H1 (cell line): ENCODE data around the gene DAZAP1. TPM values are rescaled to one million over a fixed set of nuclear protein-coding genes. Genes with fewer than 3 reads are reported as not detected.
A peak's percentile ranks its signal among the peaks of the same experiment; 100 is the strongest.

Source experiments
- CTCF ChIA-PET: fragments of 300-600 bp; sonication (Branson Sonifier 250); formaldehyde crosslinking; loops from one replicate; lab custom pipeline; 2021; ENCODE audit not compliant: partially characterized antibody; lab: Charles Lee
- POLR2A ChIA-PET: fragments of 300-600 bp; sonication (Branson Sonifier 250); formaldehyde crosslinking; loops from one replicate; lab custom pipeline; 2021; ENCODE audit warnings: inconsistent platforms; ENCODE audit not compliant: partially characterized antibody; lab: Charles Lee
- DNase-seq, 2 experiments: peaks; one replicate each; pipeline versions ENCODE4 v3.0.0 to v3.0.0-alpha.2; 2010 to 2022; ENCODE audit warnings: low spot score in 2 of 2, low read depth in 1 of 2, mixed read lengths in 1 of 2
- FAIRE-seq: peaks from 2 replicates; lab custom pipeline; 2011; peaks lifted over from hg19 to GRCh38; lab: Jason Lieb, UNC
- H2AFZ ChIP-seq: 2 replicates; pipeline ENCODE4 v1.8.1; 2012; ENCODE audit warnings: low read length, inconsistent platforms
- H2AK5ac ChIP-seq: 2 replicates; pipeline ENCODE4 v1.6.1; 2013; ENCODE audit warnings: low read depth, low read length
- H2BK120ac ChIP-seq: replicated peaks from 2 replicates; pipeline ENCODE3; 2013; ENCODE audit warnings: low read depth, low read length, inconsistent platforms
- H2BK12ac ChIP-seq: 2 replicates; pipeline ENCODE4 v1.6.1; 2013; ENCODE audit warnings: low read depth, low read length
- H2BK15ac ChIP-seq: 2 replicates; pipeline ENCODE4 v1.6.1; 2013; ENCODE audit warnings: low read length
- H2BK20ac ChIP-seq: 2 replicates; pipeline ENCODE4 v1.6.1; 2013; ENCODE audit warnings: low read length
- H2BK5ac ChIP-seq: 2 replicates; pipeline ENCODE4 v1.6.1; 2013; ENCODE audit warnings: low read depth, low read length
- H3K14ac ChIP-seq: 2 replicates; pipeline ENCODE4 v1.6.1; 2013; ENCODE audit warnings: inconsistent platforms; ENCODE audit not compliant: insufficient read length
- H3K18ac ChIP-seq: 2 replicates; pipeline ENCODE4 v1.6.1; 2013; ENCODE audit warnings: low read length; ENCODE audit errors: extremely low read depth
- H3K23ac ChIP-seq: 2 replicates; pipeline ENCODE4 v1.6.1; 2013; ENCODE audit warnings: inconsistent platforms; ENCODE audit not compliant: insufficient read length
- H3K23me2 ChIP-seq: 2 replicates; pipeline ENCODE4 v1.6.1; 2013; ENCODE audit warnings: low read depth, low read length
- H3K27ac ChIP-seq: 2 replicates; pipeline ENCODE4 v1.6.1; 2011; ENCODE audit warnings: low read depth, low read length, inconsistent platforms
- H3K27me3 ChIP-seq, 4 experiments: replicated peaks in 1 of 4; 1 replicate in 1 of 4; 2 replicates in 3 of 4; pipeline versions ENCODE4 v1.6.1 to v1.8.1; 2011 to 2013; ENCODE audit warnings: low read length in 3 of 4, mild to moderate bottlenecking in 3 of 4, inconsistent platforms in 2 of 4, mixed read lengths in 2 of 4, moderate library complexity in 1 of 4; ENCODE audit not compliant: control insufficient read depth in 3 of 4, insufficient read depth in 3 of 4; ENCODE audit errors: extremely low read depth in 1 of 4
- H3K36me3 ChIP-seq, 4 experiments: 2 replicates each; pipeline versions ENCODE4 v1.6.1 to v1.8.1; 2011 to 2013; ENCODE audit warnings: mild to moderate bottlenecking in 4 of 4, low read length in 3 of 4, moderate library complexity in 2 of 4, control low read depth in 1 of 4, inconsistent platforms in 1 of 4; ENCODE audit not compliant: insufficient read depth in 4 of 4, control insufficient read depth in 2 of 4
- H3K4ac ChIP-seq: replicated peaks from 2 replicates; pipeline ENCODE3; 2013; ENCODE audit warnings: low read length, low read depth, mixed read lengths, inconsistent platforms; ENCODE audit not compliant: insufficient read length
- H3K4me1 ChIP-seq, 4 experiments: replicated peaks in 1 of 4; 1 replicate in 1 of 4; 2 replicates in 3 of 4; pipeline versions ENCODE4 v1.6.1 to v1.8.1; 2011 to 2013; ENCODE audit warnings: low read length in 3 of 4, inconsistent platforms in 2 of 4, mixed read lengths in 1 of 4; ENCODE audit not compliant: insufficient read depth in 4 of 4, control insufficient read depth in 3 of 4
- H3K4me2 ChIP-seq, 2 experiments: 2 replicates each; pipeline versions ENCODE4 v1.6.1 to v1.8.1; 2011 to 2013; ENCODE audit warnings: low read depth in 2 of 2, low read length in 2 of 2, control low read depth in 1 of 2, inconsistent platforms in 1 of 2, mild to moderate bottlenecking in 1 of 2; ENCODE audit not compliant: insufficient read depth in 1 of 2
- H3K4me3 ChIP-seq, 4 experiments: fragments of 200-600, 300-600 bp in 1 of 4; sonication (generic), shearing (Covaris generic), sonication (Bioruptor Twin) in 1 of 4; 2 replicates each; pipeline versions ENCODE4 v1.5.1 to v1.8.1; 2011 to 2016; ENCODE audit warnings: low read length in 4 of 4, low read depth in 3 of 4, control low read depth in 2 of 4, inconsistent platforms in 2 of 4, mild to moderate bottlenecking in 2 of 4, mixed read lengths in 1 of 4, moderate library complexity in 1 of 4; ENCODE audit not compliant: insufficient read depth in 2 of 4; ENCODE audit errors: extremely low read depth in 1 of 4
- H3K56ac ChIP-seq: replicated peaks from 2 replicates; pipeline ENCODE3; 2013; ENCODE audit warnings: low read depth, mild to moderate bottlenecking, mixed read lengths, low read length, inconsistent platforms; ENCODE audit not compliant: insufficient read length
- H3K79me1 ChIP-seq: 2 replicates; pipeline ENCODE4 v1.6.1; 2013; ENCODE audit warnings: low read depth, low read length, control low read depth
- H3K79me2 ChIP-seq, 2 experiments: 2 replicates each; pipeline versions ENCODE4 v1.6.1 to v1.8.1; 2012 to 2013; ENCODE audit warnings: low read length in 2 of 2, mild to moderate bottlenecking in 2 of 2, inconsistent platforms in 1 of 2; ENCODE audit not compliant: insufficient read depth in 2 of 2, control insufficient read depth in 1 of 2
- H3K9ac ChIP-seq, 4 experiments: replicated peaks in 1 of 4; 1 replicate in 1 of 4; 2 replicates in 3 of 4; pipeline versions ENCODE4 v1.6.1 to v1.8.1; 2011 to 2013; ENCODE audit warnings: low read depth in 3 of 4, low read length in 3 of 4, control low read depth in 2 of 4, mild to moderate bottlenecking in 2 of 4, moderate library complexity in 2 of 4, inconsistent platforms in 1 of 4; ENCODE audit errors: extremely low read depth in 1 of 4
- H3K9me3 ChIP-seq, 2 experiments: 2 replicates each; pipeline versions ENCODE4 v1.6.1 to v1.8.1; 2012 to 2013; ENCODE audit warnings: mild to moderate bottlenecking in 2 of 2, moderate library complexity in 2 of 2, control low read depth in 1 of 2, inconsistent platforms in 1 of 2, low read depth in 1 of 2, low read length in 1 of 2, mixed read lengths in 1 of 2; ENCODE audit not compliant: insufficient read depth in 2 of 2
- H4K20me1 ChIP-seq, 2 experiments: replicated peaks in 1 of 2; 2 replicates each; pipeline versions ENCODE3 to v1.8.1; 2011 to 2013; ENCODE audit warnings: inconsistent platforms in 2 of 2, low read length in 2 of 2, mild to moderate bottlenecking in 1 of 2; ENCODE audit not compliant: insufficient read depth in 2 of 2, control insufficient read depth in 1 of 2
- H4K5ac ChIP-seq: 2 replicates; pipeline ENCODE4 v1.6.1; 2013; ENCODE audit warnings: low read length, low read depth, mixed read lengths, inconsistent platforms; ENCODE audit not compliant: insufficient read length
- H4K8ac ChIP-seq: 2 replicates; pipeline ENCODE4 v1.8.0; 2013; ENCODE audit warnings: mild to moderate bottlenecking, moderate library complexity, low read length, inconsistent platforms; ENCODE audit not compliant: insufficient read depth; ENCODE audit errors: extremely low read depth
- H4K91ac ChIP-seq: replicated peaks from 2 replicates; pipeline ENCODE3; 2013; ENCODE audit warnings: low read length, mixed read lengths, inconsistent platforms; ENCODE audit not compliant: insufficient read length
- CTBP2 ChIP-seq: IDR thresholded peaks from 2 replicates; pipeline ENCODE4 v1.7.0; 2011; ENCODE audit warnings: borderline replicate concordance, mild to moderate bottlenecking, moderate library complexity, mixed read lengths, low read length; ENCODE audit not compliant: insufficient read depth, insufficient read length
- EP300 ChIP-seq, 2 experiments: IDR thresholded peaks; 1 replicate in 1 of 2; 2 replicates in 1 of 2; pipeline ENCODE4 v1.6.1; 2011 to 2012; ENCODE audit warnings: low read depth in 2 of 2, low read length in 2 of 2, mild to moderate bottlenecking in 2 of 2, borderline replicate concordance in 1 of 2, inconsistent platforms in 1 of 2, moderate library complexity in 1 of 2
- PHF8 ChIP-seq: fragments of 200-600 bp; sonication (generic); conservative IDR thresholded peaks from 2 replicates; pipeline ENCODE4 v1.7.1; 2012; ENCODE audit warnings: low read depth, mild to moderate bottlenecking, inconsistent platforms, low read length, moderate library complexity
- POLR2A ChIP-seq, 2 experiments: IDR thresholded peaks; 1 replicate in 1 of 2; 2 replicates in 1 of 2; pipeline ENCODE4 v1.6.1; 2011; ENCODE audit warnings: low read depth in 2 of 2, low read length in 2 of 2, mild to moderate bottlenecking in 2 of 2; ENCODE audit errors: control extremely low read depth in 1 of 2
- RFX5 ChIP-seq: IDR thresholded peaks from 2 replicates; pipeline ENCODE4 v1.6.1; 2011; ENCODE audit warnings: low read depth, low read length, improper control_type of control experiment, borderline replicate concordance
- SP4 ChIP-seq: IDR thresholded peaks from 2 replicates; pipeline ENCODE4 v1.6.1; 2012; ENCODE audit warnings: low read length, inconsistent platforms
- SRF ChIP-seq: IDR thresholded peaks from 2 replicates; pipeline ENCODE4 v1.6.1; 2011; ENCODE audit warnings: mild to moderate bottlenecking, low read depth, low read length, moderate library complexity
- TBP ChIP-seq: IDR thresholded peaks from 2 replicates; pipeline ENCODE4 v1.6.1; 2011; ENCODE audit warnings: low read depth, low read length, improper control_type of control experiment
- WGBS, 2 experiments: shearing (Covaris generic) in 1 of 2; methylation state at CpG; one replicate each; pipeline versions ENCODE4 v1.1.6 to v1.1.7; 2013 to 2015; ENCODE audit warnings: low lambda C conversion rate in 2 of 2, mixed read lengths in 2 of 2, inconsistent platforms in 1 of 2, low coverage in 1 of 2, missing lambda C conversion rate in 1 of 2; ENCODE audit not compliant: insufficient replicate concordance in 2 of 2, insufficient coverage in 1 of 2, insufficient read length in 1 of 2; ENCODE audit errors: extremely low coverage in 1 of 2, missing lambda C conversion rate in 1 of 2; 5-methylcytosine and 5-hydroxymethylcytosine counted together
- polyA plus RNA-seq, 7 experiments: library from polyadenylated mRNA; depleted of rRNA in 3 of 7; stranded (reverse) in 5 of 7; unstranded in 2 of 7; fragments of >200 nt in 5 of 7; fragments of 200-250 nt in 2 of 7; gene quantifications; 1 replicate in 5 of 7; 2 replicates in 1 of 7; 4 replicates in 1 of 7; pipeline versions ENCODE4 v1.2.1 to v1.2.3, GENCODE V29; 2011 to 2013; ENCODE audit warnings: missing spikeins in 2 of 7, mixed read lengths in 2 of 7
- total RNA-seq: library from RNA; stranded (reverse); fragmentation: NEBNext Ultra II Directional; extraction: Animal tissue kit (Norgen Biotek cat#: 25700); gene quantifications from 2 replicates; pipeline ENCODE4 v1.2.1, GENCODE V29; 2021
- TF ChIP-seq, protein P1 (sequence below): IDR thresholded peaks from 2 replicates; pipeline ENCODE4 v1.6.1; 2012; ENCODE audit warnings: inconsistent platforms
- TF ChIP-seq, protein P2 (sequence below), 3 experiments: IDR thresholded peaks; 1 replicate in 2 of 3; 2 replicates in 1 of 3; pipeline versions ENCODE4 v1.5.1 to v1.6.1; 2011; ENCODE audit warnings: low read length in 3 of 3, mild to moderate bottlenecking in 3 of 3, inconsistent platforms in 2 of 3, low read depth in 1 of 3, moderate library complexity in 1 of 3; ENCODE audit not compliant: insufficient read depth in 1 of 3; ENCODE audit errors: control extremely low read depth in 1 of 3

Gene DAZAP1
- total and polyA plus RNA-seq, 2 of the 8 experiments (the other 6 are each of a cell fraction or from before 2014, with no cell fraction given), result 79.6 to 341 TPM

DNA sequence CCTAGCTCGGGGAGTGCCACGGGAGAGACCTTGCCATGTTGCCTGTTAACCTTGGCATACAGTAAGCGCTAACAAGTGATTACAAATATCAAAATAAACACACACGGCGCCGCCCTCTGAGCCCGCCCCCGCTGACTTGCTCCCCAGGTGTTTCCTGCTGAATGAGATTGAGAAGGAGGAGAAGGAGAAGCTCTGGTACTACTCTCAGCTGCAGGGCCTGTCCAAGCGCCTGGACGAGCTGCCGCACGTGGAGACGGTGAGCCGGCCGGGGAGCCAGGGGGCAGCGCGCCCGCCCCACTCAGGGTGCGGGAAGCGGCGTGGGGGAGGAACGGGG lies 47.6 kb downstream of the DAZAP1 start:
- no peak overlapping the region for H3K23ac ChIP-seq
- H2AFZ ChIP-seq, result no peak overlapping the region
- no peak overlapping the region for H2BK15ac ChIP-seq
- H3K27ac ChIP-seq, result no peak overlapping the region
- H3K56ac ChIP-seq, result no peak overlapping the region
- H3K36me3 ChIP-seq, result no peaks in the 10 kb centered on the region; a peak in 2 of 8 replicates
- no peak overlapping the region for H4K5ac ChIP-seq
- ChIA-PET CTCF (interaction anchor here (0.6 to 6.9 kb wide), 9 partner anchors 12 to 412 kb away, joined by 3 to 54 read pairs (median 5); no protein-coding TSS in a partner anchor), POLR2A (interaction anchor here (1.1 to 9.4 kb wide), 6 partner anchors 12 to 41 kb away, joined by 4 to 109 read pairs (median 20); no protein-coding TSS in a partner anchor)
- peak overlapping the region; percentile 33 to 60 for H3K4me2 ChIP-seq
- H3K9me3 ChIP-seq, result no peaks in the 10 kb centered on the region
- peaks cover 9 to 10% of the 10 kb centered on the region in 2 experiments for H4K20me1 ChIP-seq
- H2BK120ac ChIP-seq, result no peak overlapping the region
- peak overlapping the region; percentile 50; the same call in 1 of the 2 replicates for H2BK12ac ChIP-seq
- no peak overlapping the region for H2BK20ac ChIP-seq
- peaks cover 3% of the 10 kb centered on the region; the same call in 1 of the 2 replicates for H3K23me2 ChIP-seq
- H3K4me1 ChIP-seq, result peaks cover 0 to 35% (median 29%) of the 10 kb centered on the region in 4 experiments; a peak in 6 of 7 replicates
- H3K9ac ChIP-seq, result no peak overlapping the region
- no peaks in the 10 kb centered on the region for H3K79me2 ChIP-seq
- H3K27me3 ChIP-seq, result peaks cover 10 to 31% (median 25%) of the 10 kb centered on the region in 4 experiments
- H2BK5ac ChIP-seq, result no peak overlapping the region
- FAIRE-seq, result no peak
- H3K4me3 ChIP-seq, result peak overlapping the region in 2 of 4 experiments; percentile 1 to 54; a peak in 3 of 8 replicates
- H2AK5ac ChIP-seq, result no peak overlapping the region
- DNase-seq, result no peak
- no peaks in the 10 kb centered on the region; the same call in 1 of the 2 replicates for H3K79me1 ChIP-seq
- no peak overlapping the region; the same call in 1 of the 2 replicates for H3K18ac ChIP-seq
- no peak overlapping the region for H4K91ac ChIP-seq
- 47% methylated on average over 22 of the region's 22 CpGs; no CpG with 5 or more reads in 1 of the 2 experiments for WGBS, 2 experiments
- H4K8ac ChIP-seq, result peak overlapping the region; percentile 62
- H3K14ac ChIP-seq, result no peak overlapping the region
- H3K4ac ChIP-seq, result no peak overlapping the region
- TF ChIP-seq RFX5, result no peak
- TF ChIP-seq, protein P1, sequence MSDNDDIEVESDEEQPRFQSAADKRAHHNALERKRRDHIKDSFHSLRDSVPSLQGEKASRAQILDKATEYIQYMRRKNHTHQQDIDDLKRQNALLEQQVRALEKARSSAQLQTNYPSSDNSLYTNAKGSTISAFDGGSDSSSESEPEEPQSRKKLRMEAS, result no peak; the same call in 1 of the 2 replicates
- no peak for TF ChIP-seq PHF8
- TF ChIP-seq TBP, result no peak
- no peak for TF ChIP-seq CTBP2
- TF ChIP-seq EP300 (IDR thresholded peaks at IDR 0.05; ENCODE audit: borderline replicate concordance in 1 of 2, low read depth in 2 of 2, low read length in 2 of 2), result no peak
- TF ChIP-seq, protein P2, sequence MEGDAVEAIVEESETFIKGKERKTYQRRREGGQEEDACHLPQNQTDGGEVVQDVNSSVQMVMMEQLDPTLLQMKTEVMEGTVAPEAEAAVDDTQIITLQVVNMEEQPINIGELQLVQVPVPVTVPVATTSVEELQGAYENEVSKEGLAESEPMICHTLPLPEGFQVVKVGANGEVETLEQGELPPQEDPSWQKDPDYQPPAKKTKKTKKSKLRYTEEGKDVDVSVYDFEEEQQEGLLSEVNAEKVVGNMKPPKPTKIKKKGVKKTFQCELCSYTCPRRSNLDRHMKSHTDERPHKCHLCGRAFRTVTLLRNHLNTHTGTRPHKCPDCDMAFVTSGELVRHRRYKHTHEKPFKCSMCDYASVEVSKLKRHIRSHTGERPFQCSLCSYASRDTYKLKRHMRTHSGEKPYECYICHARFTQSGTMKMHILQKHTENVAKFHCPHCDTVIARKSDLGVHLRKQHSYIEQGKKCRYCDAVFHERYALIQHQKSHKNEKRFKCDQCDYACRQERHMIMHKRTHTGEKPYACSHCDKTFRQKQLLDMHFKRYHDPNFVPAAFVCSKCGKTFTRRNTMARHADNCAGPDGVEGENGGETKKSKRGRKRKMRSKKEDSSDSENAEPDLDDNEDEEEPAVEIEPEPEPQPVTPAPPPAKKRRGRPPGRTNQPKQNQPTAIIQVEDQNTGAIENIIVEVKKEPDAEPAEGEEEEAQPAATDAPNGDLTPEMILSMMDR (IDR thresholded peaks at IDR 0.05; ENCODE audit: control extremely low read depth in 1 of 3, insufficient read depth in 1 of 3, low read depth in 1 of 3, low read length in 3 of 3), result no peak
- TF ChIP-seq SRF, result no peak
- TF ChIP-seq SP4, result no peak
- no peak for TF ChIP-seq POLR2A (IDR thresholded peaks at IDR 0.05; ENCODE audit: control extremely low read depth in 1 of 2, low read depth in 2 of 2, low read length in 2 of 2)
